GM18520 (cell line): ENCODE results near the gene CHST5.
A peak's percentile ranks its signal among the peaks of the same experiment; 100 is the strongest.

Source experiments
- ATAC-seq: cut with Tn5 transposase; IDR thresholded peaks from one replicate; pipeline ENCODE4 v1.9.1; 2021; ENCODE audit not compliant: unreplicated experiment

CHST5 gene

DNA sequence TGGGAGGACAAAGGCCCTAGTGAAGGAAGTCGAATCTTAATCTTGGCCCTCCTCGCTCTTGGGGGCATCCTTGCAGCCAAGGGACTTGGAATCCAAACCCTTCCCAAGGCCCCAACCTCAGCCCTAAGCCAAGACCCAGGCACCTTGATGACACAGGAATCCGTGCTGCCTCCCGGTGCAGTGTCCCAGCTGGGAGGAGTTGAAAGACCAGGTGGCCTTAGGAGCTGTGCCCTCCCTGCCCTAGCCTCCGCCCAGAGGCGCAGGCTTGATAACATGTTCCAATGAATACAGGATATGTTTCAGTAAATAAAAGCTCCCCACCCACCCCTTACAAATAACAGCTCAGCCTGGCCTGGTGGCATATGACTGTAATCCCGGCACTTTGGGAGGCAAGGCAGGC lies at the start of gene CHST5:
Gene CHST5, minus strand, starts transcription at position 208 of the 400 bp plus-strand sequence. CDS start 5,724 bp downstream, outside the sequence.
- ATAC-seq = no peak

DNA sequence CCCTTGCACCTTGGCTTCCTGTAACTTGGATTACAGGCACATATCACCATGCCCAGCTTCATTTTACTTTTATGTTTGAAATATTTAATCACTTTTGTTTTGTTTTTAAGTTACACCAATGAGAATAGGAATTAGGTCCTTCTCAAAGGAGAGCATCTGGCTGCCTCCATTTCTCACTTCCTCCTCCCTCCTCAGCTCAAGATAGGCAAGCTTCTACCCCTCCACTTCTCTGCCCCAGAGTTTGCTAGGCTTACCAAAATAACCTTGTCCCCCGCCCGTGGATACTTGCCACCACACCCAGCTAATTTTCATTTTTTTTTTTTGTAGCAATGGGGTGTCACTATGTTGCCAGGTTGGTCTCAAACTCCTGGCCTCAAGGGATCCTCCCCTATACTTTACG lies 48.2 kb upstream of the CHST5 start:
- no peak for ATAC-seq

DNA sequence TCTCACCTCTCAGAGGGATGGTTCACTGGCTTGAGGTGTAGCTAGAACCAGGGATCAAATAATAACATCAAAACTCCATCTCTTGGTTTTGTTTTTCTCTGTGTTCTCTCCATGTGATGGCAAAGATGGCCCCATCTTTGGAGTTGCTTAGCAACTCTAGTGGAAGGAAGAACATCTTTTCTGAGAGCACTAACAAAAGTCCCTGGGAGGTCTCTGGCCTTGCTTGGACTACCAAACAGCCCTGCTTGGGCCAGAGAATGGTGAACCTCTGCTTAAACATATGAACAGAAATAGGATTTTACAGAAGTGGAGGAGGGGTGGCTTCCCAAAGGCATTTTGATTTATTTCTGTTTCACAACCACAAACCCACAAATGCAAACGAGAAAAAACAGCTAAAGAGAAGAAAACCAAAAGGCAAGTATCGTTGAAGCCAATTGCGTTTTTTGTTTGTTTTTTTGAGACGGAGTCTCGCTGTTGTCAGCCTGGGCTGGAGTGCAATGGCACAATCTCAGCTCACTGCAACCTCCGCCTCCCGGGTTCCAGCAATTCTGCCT lies 43.5 kb upstream of the CHST5 start:
- ATAC-seq = no peak

DNA sequence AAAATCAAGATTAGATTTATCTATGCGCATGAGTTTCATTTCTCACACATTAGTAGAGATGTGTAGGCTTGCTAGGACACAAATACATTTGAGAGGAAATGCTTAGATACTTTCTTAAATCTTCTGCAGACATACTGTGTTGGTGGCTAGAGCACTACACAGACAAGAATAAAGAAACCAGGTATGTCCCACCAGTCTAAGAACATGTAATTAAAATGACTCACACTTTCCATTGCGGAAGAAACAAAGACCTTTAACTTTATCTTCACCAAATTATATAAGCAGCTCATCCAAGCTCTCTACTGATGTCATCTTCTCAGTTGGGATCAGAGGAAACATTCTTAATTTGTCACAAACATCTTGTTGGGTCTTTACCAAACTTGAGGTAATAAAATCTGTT lies 42.8 kb upstream of the CHST5 start:
- no peak for ATAC-seq

DNA sequence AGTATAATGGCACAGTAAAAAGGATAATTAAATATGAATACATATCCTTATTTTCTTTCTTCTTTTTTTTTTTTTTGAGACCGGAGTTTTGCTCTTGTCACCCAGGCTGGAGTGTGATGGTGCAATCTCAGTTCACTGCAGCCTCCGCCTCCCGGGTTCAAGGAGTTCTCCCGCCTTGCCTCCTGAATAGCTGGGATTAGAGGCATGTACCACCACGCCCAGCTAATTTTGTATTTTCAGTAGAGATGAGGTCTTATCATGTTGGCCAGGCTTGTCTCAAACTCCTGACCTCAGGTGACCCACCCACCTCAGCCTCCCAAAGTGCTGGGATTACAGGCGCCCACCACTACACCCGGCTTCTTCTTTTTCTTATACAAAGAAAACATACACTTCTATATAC lies 42.3 kb upstream of the CHST5 start:
- no peak for ATAC-seq

DNA sequence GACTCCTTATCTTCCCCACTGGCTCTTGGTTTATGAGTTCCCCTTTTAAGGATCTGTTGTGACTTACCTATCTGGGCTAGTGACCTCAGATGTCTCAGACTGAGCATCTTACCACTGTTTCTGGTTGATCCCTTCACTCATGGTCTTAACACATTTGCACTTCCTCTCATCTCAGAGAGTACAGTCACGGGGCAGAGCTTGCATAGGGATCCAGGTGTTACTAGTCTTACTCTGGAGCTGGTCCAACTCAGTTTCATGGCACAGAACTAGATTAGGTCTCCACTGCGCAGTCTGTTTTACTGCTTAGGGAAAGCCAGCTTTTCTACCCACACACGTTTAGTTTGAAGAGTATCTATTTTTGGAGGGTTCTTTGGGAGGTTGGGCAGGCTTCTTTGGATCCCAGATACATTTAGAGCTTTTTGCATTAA lies 40.5 kb upstream of the CHST5 start:
- no peak for ATAC-seq

DNA sequence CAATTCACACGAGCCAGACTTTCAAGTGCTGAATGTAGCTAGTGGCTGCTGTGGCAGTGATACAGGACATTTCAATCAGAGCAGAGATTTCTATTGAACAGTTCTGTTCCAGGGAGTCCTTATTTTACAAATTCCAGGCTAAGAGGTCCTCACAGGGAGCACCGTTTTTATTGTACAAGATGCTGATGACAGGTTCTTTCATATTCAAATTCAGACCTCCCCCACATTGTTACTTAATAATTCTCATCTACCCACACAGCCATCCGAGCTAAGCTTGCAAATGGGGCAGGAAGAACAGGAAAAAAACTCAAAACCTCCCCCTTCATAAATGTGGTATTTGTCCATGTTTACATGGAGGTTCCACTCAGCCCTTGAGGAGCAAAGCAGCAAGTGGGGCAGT lies 40.0 kb upstream of the CHST5 start:
- no peak for ATAC-seq

DNA sequence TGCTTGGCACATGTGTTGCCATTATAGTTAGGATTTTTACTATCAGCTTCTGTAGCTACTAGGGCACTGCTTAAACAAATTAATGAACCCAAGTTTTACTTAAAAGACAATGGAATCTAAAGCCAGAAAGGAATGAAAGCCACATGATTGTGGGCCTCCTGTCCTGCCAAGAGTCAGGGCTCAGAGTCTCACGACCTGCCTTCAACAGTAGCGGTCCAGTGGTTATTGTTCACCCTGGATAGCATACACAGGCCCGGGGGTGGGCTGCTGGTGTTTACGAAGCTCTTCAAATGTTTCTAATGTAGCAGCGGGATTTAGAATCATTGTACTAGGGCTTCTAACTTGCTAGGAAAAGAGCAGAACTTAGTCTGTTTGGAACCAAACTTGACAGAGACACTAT lies 38.0 kb upstream of the CHST5 start:
- ATAC-seq = no peak

DNA sequence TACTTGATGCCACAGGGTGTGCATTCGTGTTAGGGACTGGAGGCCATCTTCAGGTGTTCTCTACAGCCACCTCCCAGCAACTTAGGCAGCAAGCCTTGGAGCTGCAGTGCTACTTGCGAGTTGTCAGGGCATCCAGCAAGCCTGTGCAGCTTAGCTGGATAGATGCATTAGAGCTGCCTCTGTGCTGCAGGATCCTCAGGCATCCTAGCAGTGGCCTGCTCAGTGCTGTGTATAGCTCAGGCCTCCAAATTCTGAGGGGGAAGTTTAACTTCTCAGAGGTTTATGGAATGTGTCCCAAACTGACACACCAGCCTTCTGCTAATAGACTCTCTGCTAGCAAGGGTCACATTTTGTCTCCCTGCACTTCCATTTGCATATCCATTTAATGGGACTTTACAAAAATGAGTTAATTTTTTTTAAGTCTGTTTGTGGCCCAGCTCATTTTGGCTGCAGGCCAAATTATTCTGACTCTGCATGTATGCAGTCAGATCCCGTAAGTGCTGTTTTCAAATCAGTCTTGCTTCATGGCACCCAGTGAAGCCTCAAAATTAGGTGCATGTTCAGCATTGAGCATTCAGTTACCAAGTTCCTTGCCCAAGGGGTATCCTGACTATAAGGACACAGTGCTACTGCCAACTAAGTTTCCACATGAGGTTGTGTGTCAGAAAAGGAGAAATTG lies 37.1 kb upstream of the CHST5 start:
- no peak for ATAC-seq

DNA sequence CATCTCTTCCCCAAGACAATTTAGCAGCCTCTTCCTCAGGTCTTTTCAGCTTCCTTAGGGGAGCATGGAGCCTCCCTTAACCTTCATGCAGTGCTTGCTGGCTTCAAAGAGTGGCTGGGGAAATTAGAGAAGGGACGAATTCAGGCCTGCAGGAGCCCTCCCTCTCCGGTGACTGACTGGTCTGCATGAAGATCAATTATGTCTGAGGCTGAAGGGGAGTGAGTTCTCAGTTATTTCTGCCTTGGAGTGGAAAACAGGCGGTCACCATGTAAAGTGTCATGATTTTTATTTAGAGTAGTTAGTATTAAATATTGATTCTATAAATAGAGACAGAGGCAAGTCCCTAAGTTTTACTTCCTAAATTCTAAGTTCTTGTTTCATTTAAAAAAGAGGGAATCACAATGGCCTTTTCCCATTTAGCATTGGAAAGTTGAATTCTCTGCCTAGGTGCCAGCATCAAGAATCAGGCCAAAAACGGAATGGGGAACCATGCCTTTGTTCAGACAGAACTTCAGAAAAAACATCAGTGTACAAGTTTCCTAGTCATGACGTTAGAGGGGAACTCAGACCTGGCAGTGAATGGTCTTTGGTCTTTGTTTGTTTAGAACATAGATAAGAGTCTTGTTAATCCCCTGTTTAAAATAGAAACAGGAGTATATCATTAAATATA lies 34.6 kb upstream of the CHST5 start:
- no peak for ATAC-seq

DNA sequence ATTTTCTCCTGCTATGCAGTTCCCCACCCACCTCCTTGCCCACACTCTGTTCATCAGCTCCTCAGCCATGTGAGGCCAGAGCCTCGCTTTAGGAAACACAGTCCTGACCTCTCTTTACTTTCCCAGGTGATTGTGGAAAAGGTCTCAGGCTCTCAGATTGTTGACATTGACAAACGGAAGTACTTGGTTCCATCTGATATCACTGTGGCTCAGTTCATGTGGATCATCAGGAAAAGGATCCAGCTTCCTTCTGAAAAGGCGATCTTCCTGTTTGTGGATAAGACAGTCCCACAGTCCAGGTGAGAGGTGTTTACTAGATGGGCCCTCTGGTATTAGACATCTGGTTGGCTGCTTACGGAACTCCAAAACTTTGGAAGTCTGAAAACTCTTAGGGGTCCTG lies 32.0 kb upstream of the CHST5 start:
- ATAC-seq = no peak

DNA sequence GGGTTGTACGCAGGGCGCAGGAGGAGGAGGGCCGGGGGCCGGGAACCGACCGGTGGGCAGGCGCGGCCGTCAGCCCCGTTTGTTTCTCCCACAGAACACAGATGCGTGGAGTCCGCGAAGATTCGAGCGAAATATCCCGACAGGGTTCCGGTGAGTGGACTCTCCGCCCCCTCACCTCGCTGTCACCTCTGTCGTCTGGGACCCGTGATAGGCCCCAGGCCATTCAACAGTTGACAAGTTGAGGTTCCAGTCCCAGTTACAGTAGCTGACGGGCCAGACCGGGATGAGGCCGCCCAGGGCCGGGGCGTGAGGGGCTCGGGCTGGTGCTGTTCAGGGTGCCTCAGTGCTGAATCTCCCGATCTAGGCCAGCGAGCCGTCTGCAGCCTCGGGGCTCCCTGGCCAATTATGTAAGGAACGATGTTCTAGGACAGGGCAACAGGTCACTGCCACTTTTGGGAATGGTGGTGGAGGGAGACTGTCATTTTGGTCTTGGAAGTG lies 30.9 kb upstream of the CHST5 start:
- ATAC-seq = no peak

DNA sequence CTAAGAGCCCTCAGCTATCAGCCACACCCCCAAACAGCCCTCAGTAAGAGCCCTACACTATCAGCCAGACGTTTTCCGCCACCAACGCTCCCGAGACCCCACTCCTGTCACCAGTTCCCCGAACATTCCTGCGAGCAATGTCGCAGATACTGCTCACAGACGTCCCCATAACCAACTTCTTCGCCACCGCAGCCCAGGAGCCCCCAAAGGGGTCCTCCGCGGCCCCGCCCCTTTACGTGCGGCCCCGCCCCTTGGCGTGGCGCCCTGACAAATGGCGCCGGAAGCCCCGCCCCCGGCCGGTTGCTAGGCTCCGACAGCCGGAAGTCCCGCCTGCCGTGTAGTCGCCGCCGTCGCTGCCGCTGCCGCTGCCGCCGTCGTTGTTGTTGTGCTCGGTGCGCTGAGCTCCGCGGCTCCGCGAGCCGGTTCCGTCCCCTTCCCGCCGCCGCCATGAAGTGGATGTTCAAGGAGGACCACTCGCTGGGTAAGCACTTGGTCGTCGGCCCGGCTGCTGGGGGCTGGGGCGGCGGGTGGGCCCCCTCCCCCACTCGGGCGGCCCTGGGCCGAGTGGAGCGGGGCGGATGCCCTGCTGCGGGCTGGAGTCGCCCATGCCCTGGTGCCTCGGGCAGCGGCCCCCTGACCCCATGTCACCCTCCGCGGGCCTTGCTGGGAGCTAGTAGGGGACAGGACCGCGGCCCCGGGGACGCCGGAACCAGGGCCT lies 30.3 kb upstream of the CHST5 start, which contains the start of gene GABARAPL2:
Gene GABARAPL2, plus strand, starts transcription at position 340 of the 718 bp plus-strand sequence. Its CDS starts 108 bp downstream, at position 448.
- peak; percentile 35 for ATAC-seq

DNA sequence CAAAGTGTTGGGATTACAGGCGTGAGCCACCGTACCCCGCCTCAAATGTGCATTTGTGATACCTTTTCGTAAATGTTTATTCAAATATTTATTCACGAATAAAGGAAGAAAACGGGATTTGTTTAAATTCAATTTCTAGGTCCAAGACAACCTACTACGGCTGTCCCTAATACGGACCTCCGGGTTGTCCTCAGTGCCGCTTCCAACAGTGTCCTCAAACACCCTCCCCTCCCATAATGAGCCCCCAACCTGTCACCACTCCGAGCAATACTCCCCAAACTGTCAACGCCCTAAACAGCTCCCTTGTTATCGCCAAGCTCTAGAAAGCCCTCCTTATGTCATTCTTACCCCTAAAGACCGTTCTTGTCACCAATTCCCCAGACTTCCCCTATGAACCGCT lies 29.7 kb upstream of the CHST5 start:
- no peak for ATAC-seq

DNA sequence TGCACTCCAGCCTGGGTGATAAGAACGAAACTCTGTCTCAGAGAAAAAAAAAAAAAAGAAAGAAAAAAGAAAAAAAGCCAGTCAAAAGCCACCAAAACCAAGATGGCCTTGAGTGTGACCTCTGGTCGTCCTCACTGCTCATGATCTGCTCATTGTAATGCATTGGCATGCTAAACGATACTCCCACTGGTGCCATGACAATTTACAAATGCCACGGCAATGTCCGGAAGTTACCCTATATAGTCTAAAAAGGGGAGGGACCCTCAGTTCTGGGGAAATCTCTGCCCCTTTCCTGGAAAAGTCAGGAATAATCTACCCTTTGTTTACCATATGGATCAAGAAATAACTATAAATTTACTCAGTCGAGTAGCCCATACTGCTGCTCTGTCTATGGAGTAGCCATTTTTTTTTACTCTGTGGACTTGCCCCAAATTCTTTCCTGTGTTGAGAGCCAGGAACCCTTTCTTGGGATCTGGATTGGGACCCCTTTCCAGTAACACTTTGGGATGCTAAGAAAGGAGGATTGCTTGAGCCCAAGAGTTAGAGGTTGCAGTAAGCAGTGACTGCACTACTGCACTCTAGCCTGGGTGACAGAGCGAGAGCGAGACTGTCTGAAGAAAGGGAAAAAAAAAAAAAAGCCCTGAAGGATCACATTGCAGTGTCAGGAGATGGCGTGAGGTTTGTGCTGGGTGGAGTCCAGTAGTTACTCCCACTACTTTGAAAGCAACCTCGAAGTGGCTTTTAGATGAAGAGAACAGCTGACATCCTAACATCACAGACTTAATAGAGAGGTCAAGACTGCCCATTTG lies 23.9 kb upstream of the CHST5 start:
- no peak for ATAC-seq

DNA sequence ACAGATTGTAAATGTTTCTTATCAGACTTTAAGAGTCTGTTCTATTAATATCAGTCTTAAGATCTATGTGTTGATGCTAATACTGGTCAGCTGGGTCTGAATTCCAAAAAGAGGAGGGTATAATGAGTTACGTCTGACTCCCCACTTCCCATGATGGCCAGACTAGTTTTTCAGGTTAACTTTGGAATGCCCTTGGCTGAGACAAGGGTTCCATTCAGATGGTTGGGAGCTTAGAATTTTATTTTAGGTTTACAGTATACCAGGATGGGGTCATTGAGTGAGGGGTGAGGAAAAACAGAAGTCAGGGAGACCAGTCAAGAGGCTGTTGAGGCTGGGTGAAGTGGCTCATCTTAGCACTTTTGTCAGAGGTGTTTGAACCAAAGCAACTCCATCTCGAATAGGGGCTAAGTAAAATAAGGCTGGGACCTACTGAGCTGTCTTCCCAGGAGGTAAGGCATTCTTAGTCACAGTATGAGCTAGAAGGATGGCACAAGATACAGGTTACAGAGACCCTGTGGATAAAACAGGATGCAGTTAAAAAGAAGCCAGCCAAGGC lies 23.0 kb upstream of the CHST5 start:
- ATAC-seq = no peak

DNA sequence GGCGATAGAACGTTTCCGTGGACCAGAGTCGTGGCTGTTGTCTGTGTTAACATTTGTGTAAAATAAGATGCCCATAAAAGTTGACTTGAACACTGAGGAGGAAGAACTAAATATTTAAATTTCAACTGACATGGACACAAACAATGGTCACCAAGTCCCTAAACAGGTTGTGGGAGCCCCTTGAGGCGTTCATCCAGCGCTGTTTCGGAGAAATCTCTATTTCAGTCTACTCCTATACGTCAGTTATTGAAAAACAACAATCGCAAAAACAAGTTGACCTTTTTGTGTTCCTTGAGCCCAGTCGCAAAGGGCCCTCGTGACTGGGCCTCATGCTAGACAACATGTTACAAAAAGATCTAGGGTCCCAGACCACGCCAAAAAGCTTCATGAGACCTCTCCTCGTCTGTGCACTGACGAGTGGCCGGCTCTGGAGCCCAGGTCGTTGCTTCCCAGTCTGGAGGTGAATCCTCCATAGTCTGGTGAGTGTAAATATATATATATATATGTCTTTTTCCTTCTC lies 20.6 kb upstream of the CHST5 start:
- no peak for ATAC-seq

DNA sequence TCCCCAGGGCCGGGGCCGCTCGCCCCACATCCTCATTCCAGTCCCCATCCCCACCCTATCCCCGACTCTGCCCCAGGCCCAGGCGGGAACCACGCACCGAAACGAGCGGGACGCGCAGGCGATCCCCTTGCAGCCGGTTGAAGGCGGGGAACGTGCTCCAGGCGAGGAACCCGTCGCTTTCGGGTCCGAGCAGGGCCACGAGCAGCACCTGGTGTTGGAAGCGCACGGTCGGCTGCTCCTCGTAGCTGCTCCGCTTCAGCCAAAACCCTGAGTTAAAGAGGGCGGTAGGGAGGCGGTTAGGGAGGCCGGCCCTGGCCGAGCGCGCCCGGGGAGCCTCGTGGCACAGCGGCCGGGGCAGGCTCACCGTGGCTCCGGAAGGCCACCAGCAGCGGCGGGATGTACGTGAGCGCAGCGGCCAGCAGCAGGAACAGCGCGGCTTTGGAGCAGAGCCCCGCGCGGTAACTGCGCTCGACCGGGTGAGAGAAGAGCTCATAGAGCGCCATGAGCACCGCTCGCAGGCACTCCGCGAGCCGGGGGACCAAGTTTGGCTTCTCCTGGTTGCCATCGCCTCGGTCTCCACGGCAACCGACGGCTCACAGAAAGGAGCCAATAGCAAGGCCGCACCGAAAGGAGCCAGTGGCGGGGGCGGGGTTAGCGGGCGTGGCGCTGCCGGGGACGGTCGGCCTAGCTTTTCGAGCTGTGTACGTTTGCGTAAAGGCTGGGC lies 20.0 kb upstream of the CHST5 start, which contains the start of gene TMEM231:
Gene TMEM231, minus strand, starts transcription at position 546 of the 724 bp plus-strand sequence. Its CDS starts 43 bp downstream, at position 503.
- ATAC-seq = peak; percentile 97

DNA sequence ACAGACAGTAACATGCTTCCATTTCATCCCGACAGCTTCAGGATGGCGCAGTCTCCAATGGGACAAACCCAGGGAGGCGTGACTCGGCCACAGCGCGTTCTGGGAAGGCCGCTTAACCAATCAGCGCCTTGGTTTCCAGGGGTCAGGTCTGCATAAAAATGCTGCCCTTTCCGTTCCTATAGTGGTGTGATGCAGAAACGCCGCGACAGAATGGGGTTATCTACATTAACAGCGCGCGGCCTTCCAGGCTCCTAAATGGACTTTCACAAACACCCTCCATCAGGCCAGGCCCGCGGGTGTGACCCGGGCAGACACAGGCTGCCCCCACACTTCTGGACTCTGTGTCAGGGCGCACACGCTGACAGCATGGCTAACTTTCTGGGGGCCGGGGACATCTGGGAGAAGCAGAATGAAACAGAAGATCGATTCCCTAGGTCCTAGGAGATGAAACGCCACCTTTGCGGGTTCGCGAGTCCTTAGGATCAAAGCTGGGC lies 19.4 kb upstream of the CHST5 start:
- no peak for ATAC-seq
